Ectodermal cell (in vitro differentiated cells): ENCODE measurements around the gene C10orf105.

Source experiments
- H3K27ac ChIP-seq: 2 replicates; pipeline ENCODE4 v1.7.0; 2013; ENCODE audit warnings: mild to moderate bottlenecking, low read depth, low read length; ENCODE audit not compliant: insufficient read depth, poor library complexity, severe bottlenecking
- H3K27me3 ChIP-seq: 2 replicates; pipeline ENCODE4 v1.7.0; 2013; ENCODE audit warnings: mild to moderate bottlenecking, low read length; ENCODE audit not compliant: insufficient read depth, control insufficient read depth, poor library complexity, severe bottlenecking
- H3K36me3 ChIP-seq: one replicate; pipeline ENCODE4 v1.7.0; 2013; ENCODE audit warnings: low read length; ENCODE audit not compliant: control insufficient read depth, insufficient read depth
- H3K4me1 ChIP-seq: one replicate; pipeline ENCODE4 v1.7.0; 2013; ENCODE audit warnings: low read length; ENCODE audit not compliant: control insufficient read depth, insufficient read depth
- H3K4me3 ChIP-seq: 2 replicates; pipeline ENCODE4 v1.7.0; 2013; ENCODE audit warnings: low read depth, low read length, control low read depth; ENCODE audit not compliant: insufficient read depth
- H3K9me3 ChIP-seq: 2 replicates; pipeline ENCODE4 v1.7.0; 2013; ENCODE audit warnings: mild to moderate bottlenecking, low read length, moderate library complexity; ENCODE audit not compliant: control insufficient read depth
- WGBS, 2 experiments: methylation state at CpG; one replicate each; pipeline ENCODE4 v1.1.7; 2013; ENCODE audit warnings: missing lambda C conversion rate in 2 of 2; 5-methylcytosine and 5-hydroxymethylcytosine counted together

Gene C10orf105

DNA sequence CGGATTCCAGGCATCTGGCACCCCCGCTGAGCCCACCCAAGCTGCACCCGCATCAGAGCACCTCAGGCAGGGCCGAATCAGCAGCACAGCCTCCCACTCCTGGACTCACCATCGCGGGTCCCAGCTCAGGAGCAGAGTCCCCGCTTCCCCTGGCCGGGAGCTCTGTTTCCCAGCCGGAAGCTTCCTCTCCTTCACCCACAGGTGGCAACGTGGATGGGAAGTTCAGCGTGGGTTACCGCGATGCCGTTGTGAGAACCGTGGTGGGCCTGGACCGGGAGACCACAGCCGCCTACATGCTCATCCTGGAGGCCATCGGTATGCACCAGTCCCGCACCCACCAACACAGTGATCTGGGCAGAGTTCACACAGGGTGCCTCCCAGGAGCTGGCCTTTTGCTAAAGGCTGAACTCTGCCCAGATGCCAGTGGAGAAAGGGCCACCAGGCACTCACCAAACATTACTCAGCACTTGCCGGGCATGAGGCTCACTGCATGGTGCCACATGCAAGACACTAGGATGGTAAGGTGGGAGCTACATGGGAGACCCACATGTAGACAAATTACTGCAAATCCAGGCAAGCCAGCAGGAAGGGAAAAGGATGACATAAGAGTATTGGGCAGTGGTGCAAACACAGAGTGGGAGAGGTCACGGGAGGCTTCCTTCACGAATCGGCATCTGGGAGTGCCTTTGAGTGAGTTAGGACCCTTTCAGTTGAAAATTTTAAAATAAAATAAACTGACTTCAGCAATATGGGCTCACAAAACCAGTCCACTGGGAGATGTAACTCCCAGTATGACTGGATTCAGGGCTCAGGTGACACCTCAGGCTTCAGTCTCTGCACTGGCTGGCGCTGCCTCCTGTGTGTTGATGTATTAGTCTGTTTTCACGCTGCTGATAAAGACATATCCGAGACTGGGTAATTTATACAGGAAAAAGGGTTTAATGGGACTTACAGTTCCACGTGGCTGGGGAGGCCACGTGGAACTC, 10.4 kb downstream of the C10orf105 start:
- Histone ChIP-seq H3K27me3 (no peaks in the 10 kb centered on the region), H3K36me3 (no peaks in the 10 kb centered on the region), H3K4me3 (no peak overlapping the region), H3K9me3 (no peaks in the 10 kb centered on the region), H3K27ac (no peak overlapping the region), H3K4me1 (peaks cover 16% of the 10 kb centered on the region)
- WGBS, 2 experiments, result 91 to 92% methylated on average over 28 of the region's 28 CpGs

DNA sequence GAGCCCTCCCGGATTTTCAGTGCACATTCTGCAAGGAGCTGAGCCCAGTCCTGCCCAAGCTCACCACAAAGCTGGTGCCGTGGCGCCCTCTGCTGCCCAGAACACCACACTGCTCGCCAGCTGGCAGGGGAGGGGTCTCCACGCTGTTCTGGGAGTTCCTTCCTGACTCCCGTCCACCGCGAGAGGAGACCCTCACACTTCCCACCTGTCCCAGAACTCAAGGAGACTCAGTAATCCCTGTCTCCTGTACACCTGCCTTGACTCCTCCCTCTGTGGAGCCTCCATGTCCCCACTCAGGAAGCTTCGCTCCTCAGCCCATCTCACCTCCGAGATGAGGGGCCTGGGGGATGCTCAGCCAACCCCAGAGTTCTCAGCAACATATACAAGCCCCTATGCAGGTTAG, 11.3 kb downstream of the C10orf105 start:
- Histone ChIP-seq H3K4me3 (no peak overlapping the region), H3K9me3 (no peaks in the 10 kb centered on the region)
- WGBS, 2 experiments, result 23 to 25% methylated on average over 10 of the region's 10 CpGs

DNA sequence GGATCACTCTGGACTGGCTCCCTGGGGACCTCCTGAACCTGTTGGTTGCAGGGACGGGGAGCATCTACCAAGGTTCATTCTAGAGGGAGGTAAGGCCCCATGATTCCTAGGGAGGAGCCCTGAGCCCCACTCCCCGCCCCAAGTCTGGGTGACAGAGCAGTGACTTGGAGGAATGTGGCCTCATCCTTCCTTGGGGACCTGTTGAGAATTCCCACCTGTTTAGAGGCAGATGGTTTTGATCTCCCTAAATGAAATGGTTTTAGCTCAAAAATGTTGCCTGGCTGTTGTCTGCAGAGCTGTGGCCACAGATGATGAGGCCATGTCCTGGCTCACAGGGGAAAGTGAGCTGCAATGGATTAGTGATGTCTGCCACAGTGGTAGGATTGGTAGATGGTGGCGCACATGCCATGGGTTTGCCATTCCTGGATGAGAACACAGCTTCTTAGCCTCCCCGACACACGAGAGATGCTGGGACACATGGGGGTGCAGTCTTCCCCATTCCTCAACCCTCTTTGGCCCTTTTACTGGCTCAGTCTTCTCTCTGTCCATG, 12.3 kb downstream of the C10orf105 start:
- Histone ChIP-seq H3K27me3 (no peaks in the 10 kb centered on the region), H3K9me3 (no peaks in the 10 kb centered on the region), H3K27ac (no peak overlapping the region), H3K4me3 (no peak overlapping the region), H3K4me1 (peaks cover 5% of the 10 kb centered on the region), H3K36me3 (no peaks in the 10 kb centered on the region)
- WGBS, 2 experiments, result 89 to 93% methylated on average over 5 of the region's 5 CpGs

More for the DNA sequence above, 11.3 kb downstream of the C10orf105 start:
- Histone ChIP-seq H3K4me1 (peaks cover 9% of the 10 kb centered on the region), H3K27me3 (no peaks in the 10 kb centered on the region), H3K27ac (no peak overlapping the region), H3K36me3 (no peaks in the 10 kb centered on the region)

DNA sequence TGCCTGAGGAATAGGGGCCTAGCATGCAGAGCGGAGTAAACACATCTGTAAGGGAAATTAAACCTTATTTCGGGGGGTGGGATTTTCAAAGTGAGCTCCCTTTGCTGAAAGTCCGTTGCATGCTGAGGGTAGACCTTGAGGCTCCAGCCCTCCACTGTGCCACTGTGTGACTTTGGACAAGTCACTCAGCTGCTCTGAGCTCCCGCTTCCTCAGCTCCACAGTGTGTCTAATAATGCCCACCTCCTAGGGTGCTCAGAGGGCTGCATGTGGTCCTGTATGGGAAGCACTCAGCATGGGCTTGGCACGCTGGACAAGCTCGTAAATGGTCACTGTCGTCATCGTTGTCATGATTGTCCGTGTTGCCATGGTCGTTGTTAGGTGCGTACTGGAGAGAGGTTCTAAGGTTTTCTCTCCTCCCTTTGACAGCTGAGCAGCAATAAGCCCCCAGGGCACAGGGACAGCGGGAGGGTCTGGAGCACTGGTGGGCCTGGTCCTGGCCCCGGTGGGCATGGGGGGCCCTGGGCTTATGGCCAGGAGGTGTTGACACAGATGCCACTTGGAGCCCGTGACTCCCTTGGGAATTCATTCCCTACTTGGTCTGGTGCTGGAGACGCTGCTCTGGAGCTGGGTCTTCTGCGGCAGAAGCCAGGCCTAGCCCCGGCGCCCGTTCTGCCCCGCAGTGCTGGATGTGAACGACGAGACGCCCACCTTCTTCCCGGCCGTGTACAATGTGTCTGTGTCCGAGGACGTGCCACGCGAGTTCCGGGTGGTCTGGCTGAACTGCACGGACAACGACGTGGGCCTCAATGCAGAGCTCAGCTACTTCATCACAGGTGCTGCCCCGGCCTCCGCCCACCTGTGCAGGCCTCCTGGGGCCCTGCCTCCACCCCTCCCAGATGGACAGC, 13.1 kb downstream of the C10orf105 start:
- no peaks in the 10 kb centered on the region for H3K36me3 ChIP-seq

DNA sequence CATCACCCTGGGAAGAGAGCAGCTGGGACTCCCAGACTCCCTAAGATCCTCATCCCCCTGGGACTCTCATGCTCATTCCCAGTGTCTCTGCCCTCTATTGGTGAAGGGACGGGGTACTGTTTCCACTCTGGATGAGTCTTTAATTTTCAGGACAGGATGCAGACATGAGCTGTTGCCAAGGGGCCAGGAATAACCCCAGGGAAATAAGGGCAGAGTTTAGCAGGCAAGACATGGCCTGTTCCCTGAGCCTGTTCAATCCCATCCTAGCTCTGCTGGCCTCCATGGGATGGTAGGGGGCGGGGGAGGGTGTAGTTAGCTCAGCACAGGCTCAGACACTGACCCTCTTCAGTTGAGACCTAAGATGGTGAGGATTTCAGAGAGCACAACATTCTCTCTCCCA, 14.0 kb downstream of the C10orf105 start:
- WGBS, 2 experiments, result 77 to 87% methylated on average over 2 of the region's 2 CpGs
- H3K4me3 ChIP-seq, result no peak overlapping the region

More for the DNA sequence above, 13.1 kb downstream of the C10orf105 start:
- 95% methylated on average over 35 of the region's 35 CpGs for WGBS, 2 experiments
- Histone ChIP-seq H3K4me3 (no peak overlapping the region), H3K27ac (no peak overlapping the region), H3K4me1 (peaks cover 5% of the 10 kb centered on the region), H3K9me3 (no peaks in the 10 kb centered on the region), H3K27me3 (no peaks in the 10 kb centered on the region)

DNA sequence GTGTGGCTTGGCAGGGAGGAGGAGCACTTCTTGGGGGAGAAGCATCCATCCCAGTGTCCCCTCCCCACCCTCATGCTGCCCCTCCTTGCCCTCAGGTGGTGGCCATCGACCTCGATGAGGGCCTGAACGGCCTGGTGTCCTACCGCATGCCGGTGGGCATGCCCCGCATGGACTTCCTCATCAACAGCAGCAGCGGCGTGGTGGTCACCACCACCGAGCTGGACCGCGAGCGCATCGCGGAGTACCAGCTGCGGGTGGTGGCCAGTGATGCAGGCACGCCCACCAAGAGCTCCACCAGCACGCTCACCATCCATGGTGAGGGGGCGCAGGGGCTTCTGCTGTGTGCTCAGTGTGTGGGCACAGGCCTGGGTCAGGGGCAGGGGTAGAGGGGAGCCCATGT, 14.8 kb downstream of the C10orf105 start:
- Histone ChIP-seq H3K4me1 (peaks cover 15% of the 10 kb centered on the region), H3K9me3 (no peaks in the 10 kb centered on the region), H3K36me3 (no peaks in the 10 kb centered on the region), H3K27me3 (no peaks in the 10 kb centered on the region), H3K4me3 (no peak overlapping the region), H3K27ac (no peak overlapping the region)
- 94 to 95% methylated on average over 18 of the region's 18 CpGs for WGBS, 2 experiments

More for the DNA sequence above, 14.0 kb downstream of the C10orf105 start:
- Histone ChIP-seq H3K27me3 (no peaks in the 10 kb centered on the region), H3K27ac (no peak overlapping the region), H3K36me3 (no peaks in the 10 kb centered on the region), H3K9me3 (no peaks in the 10 kb centered on the region), H3K4me1 (peaks cover 12% of the 10 kb centered on the region)

DNA sequence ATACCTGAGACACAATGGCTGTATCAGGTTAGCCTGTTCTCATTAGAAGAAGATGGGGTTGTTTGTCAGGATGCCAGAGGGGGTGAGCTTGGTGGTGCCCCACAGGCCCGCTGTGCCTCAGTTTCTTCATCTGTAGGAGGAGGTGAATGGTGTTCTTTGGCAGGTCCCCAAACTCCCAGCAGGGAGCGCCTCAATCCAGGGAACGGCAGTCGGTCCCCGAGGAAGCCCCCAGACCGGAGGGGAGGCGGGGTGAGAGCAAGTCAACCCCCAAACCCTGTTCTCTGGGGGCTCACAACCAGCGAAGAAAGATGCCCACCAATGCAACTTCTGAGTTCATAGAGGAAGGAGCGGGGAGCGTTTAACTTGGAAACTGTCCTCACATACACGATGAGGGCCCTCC, 16.0 kb downstream of the C10orf105 start:
- H3K4me3 ChIP-seq, result no peak overlapping the region
- no peaks in the 10 kb centered on the region for H3K36me3 ChIP-seq
- H3K9me3 ChIP-seq, result no peaks in the 10 kb centered on the region
- no peaks in the 10 kb centered on the region for H3K27me3 ChIP-seq
- peaks cover 15% of the 10 kb centered on the region for H3K4me1 ChIP-seq
- no peak overlapping the region for H3K27ac ChIP-seq
- WGBS, 2 experiments, result 94 to 96% methylated on average over 11 of the region's 11 CpGs

DNA sequence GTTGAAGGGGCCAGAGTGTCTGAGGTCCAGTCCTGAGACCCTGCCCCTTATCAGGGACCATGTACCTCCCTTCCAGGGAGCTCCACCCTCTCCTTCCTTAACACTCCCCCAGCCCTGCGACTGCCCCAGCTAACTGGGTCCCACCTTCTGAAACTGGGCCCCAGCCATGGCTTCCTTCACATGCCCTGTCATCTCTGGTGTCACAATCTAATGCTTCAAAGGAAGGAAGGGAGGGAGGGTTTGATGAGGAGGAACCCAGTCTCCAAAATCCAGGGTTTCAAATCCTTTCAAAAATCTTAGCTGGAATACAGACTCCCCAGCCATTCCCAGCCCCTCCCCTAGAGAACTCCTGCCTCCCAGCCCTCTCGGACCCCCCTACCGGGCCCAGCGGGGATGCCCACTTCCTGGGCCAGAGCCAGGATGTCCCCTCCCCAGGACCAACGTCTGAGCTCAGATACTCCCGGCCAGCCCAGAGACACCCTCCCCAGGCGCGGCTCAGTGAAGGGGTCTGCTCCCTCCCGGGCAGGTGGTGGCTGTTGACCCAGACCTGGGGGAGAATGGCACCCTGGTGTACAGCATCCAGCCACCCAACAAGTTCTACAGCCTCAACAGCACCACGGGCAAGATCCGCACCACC, 18.0 kb downstream of the C10orf105 start:
- H3K4me1 ChIP-seq, result peaks cover 15% of the 10 kb centered on the region
- WGBS, 2 experiments, result 85 to 86% methylated on average over 11 of the region's 11 CpGs
- no peaks in the 10 kb centered on the region for H3K27me3 ChIP-seq
- H3K9me3 ChIP-seq, result no peaks in the 10 kb centered on the region
- H3K27ac ChIP-seq, result no peak overlapping the region
- H3K36me3 ChIP-seq, result no peaks in the 10 kb centered on the region
- no peak overlapping the region for H3K4me3 ChIP-seq

DNA sequence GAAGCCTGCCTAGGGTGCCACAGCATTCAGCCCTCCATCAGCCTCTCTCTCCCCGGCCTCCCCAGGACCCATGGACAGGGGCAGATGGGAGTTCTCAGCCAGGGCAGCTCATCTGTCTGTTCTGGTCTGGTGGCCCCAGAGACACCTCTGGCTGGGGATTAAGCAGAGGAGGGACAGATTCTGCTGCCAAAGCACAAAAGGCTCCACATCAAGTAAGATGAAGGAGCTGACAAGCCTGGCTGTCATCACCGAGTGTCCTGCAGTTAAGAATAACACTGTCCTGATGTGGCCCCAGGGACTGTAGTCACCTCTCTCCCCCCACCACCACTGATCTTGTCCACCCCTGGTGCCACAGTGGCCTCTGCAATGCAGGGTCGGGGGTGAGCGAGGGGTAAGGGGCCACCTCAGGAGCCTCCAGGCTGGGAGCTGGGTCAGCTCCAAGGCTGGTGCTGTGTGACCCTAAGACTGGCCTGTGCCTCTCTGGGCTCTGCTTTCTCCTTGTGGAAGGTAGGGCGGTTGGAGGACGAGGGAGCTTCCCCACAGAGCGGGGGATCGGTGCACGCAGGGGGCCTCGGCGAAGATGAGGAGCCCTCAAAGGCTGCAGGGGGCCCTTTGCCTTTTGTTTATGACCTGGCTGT, 18.7 kb downstream of the C10orf105 start:
- no peaks in the 10 kb centered on the region for H3K36me3 ChIP-seq
- H3K4me3 ChIP-seq, result no peak overlapping the region
- H3K4me1 ChIP-seq, result peaks cover 17% of the 10 kb centered on the region
- no peaks in the 10 kb centered on the region for H3K9me3 ChIP-seq
- H3K27ac ChIP-seq, result no peak overlapping the region
- 79 to 81% methylated on average over 11 of the region's 11 CpGs for WGBS, 2 experiments
- no peaks in the 10 kb centered on the region for H3K27me3 ChIP-seq
